A549 (cell line): ENCODE results near the gene MEMO1.

Experiments used
- POLR2A ChIP-seq: IDR thresholded peaks from 2 replicates; pipeline ENCODE4 v1.6.1; 2012; ENCODE audit warnings: mild to moderate bottlenecking, low read length
- RCOR1 ChIP-seq: fragments of 150-350 bp; IDR thresholded peaks from 2 replicates; pipeline ENCODE4 v1.6.1; 2014; ENCODE audit warnings: antibody characterized with exemption, low read length, low read depth
- TF ChIP-seq, protein P1 (sequence below): fragments of >200 bp; sonication (Bioruptor Twin); formaldehyde crosslinking; IDR thresholded peaks from 3 replicates; pipeline ENCODE4 v1.5.1; 2016

DNA sequence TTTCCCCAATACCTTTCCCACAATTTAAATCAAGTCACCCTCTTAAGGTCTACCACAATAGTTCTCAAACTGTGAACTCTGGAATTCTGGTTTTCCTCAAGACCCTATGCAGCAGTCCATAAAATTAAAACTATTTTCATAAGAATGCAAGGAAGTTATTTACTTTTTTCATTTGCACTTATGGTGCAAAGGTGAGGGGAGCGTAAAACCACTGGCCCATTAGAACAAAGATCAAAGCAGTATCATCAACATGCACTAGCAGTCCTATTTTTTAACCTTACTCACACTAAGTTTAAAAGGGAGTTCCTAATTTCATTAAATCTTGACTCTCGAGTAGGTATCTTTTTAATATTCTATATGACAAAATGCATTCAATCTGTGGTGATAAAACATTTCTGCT lies 85.3 kb downstream of the MEMO1 start:
- TF ChIP-seq, protein P1, sequence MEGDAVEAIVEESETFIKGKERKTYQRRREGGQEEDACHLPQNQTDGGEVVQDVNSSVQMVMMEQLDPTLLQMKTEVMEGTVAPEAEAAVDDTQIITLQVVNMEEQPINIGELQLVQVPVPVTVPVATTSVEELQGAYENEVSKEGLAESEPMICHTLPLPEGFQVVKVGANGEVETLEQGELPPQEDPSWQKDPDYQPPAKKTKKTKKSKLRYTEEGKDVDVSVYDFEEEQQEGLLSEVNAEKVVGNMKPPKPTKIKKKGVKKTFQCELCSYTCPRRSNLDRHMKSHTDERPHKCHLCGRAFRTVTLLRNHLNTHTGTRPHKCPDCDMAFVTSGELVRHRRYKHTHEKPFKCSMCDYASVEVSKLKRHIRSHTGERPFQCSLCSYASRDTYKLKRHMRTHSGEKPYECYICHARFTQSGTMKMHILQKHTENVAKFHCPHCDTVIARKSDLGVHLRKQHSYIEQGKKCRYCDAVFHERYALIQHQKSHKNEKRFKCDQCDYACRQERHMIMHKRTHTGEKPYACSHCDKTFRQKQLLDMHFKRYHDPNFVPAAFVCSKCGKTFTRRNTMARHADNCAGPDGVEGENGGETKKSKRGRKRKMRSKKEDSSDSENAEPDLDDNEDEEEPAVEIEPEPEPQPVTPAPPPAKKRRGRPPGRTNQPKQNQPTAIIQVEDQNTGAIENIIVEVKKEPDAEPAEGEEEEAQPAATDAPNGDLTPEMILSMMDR: no peak
- TF ChIP-seq POLR2A: no peak
- no peak for TF ChIP-seq RCOR1
